ENCODE results near the gene TCTA. TPM values are rescaled to one million over a fixed set of nuclear protein-coding genes. Genes with fewer than 3 reads are reported as not detected.

TCTA gene
- total and polyA plus RNA-seq, 2 donors (not counting 1 experiment from before 2014, with no cell fraction given) = 46.4 to 55.9 TPM

- no peak overlapping the region for H3K27ac Mint-ChIP-seq
- POLR2A ChIA-PET = no interaction called here
- Histone ChIP-seq H3K9ac (ENCODE audit: low read length) (no peak overlapping the region), H3K79me2 (ENCODE audit: control insufficient read depth, insufficient read depth, low read length) (peaks cover 99% of the 10 kb centered on the region), H3K4me3 (ENCODE audit: control extremely low read depth in 1 of 5, extremely low read depth in 1 of 5, insufficient read depth in 1 of 5, low read depth in 2 of 5, low read length in 4 of 5) (no peak overlapping the region), H3K27ac (ENCODE audit: low read length in 2 of 2) (no peak overlapping the region), H3K27me3 (replicated peaks in 1 of 4; ENCODE audit: control extremely low read depth in 1 of 4, control insufficient read depth in 3 of 4, insufficient read depth in 4 of 4, low read length in 3 of 4) (no peaks in the 10 kb centered on the region), H3K4me2 (replicated peaks; ENCODE audit: low read depth, low read length, poor library complexity, severe bottlenecking) (no peak overlapping the region), H2AFZ (ENCODE audit: insufficient read depth, low read depth, low read length, poor library complexity, severe bottlenecking) (no peak overlapping the region), H3K9me3 (ENCODE audit: control extremely low read depth in 1 of 3, control insufficient read depth in 2 of 3, insufficient read depth in 1 of 3, low read length in 2 of 3) (peaks cover 0 to 1% (median 0%) of the 10 kb centered on the region in 3 donors), H3K4me1 (ENCODE audit: control insufficient read depth in 2 of 2, insufficient read depth in 2 of 2, low read length in 2 of 2) (peaks cover 0 to 1% of the 10 kb centered on the region in 2 donors), H3K36me3 (replicated peaks in 1 of 2; ENCODE audit: control extremely low read depth in 1 of 2, control insufficient read depth in 1 of 2, extremely low read depth in 1 of 2, insufficient read depth in 2 of 2, low read length in 1 of 2) (peaks cover 2 to 66% of the 10 kb centered on the region in 2 experiments), H4K20me1 (ENCODE audit: control insufficient read depth, insufficient read depth, low read length, poor library complexity, severe bottlenecking) (peaks cover 86% of the 10 kb centered on the region)
- H3K4me3 Mint-ChIP-seq = no peak overlapping the region
- CTCF ChIA-PET = no interaction called here
- H3K27me3 Mint-ChIP-seq = no peaks in the 10 kb centered on the region
- ATAC-seq (ENCODE audit: low read depth) (no peak), DNase-seq (no peak)
- peaks cover 17% of the 10 kb centered on the region for H3K4me1 Mint-ChIP-seq
- H3K9me3 Mint-ChIP-seq (ENCODE audit: insufficient read depth) = no peaks in the 10 kb centered on the region
- intact Hi-C loops (cut with micrococcal nuclease) = no loop called here
- TF ChIP-seq EZH2 (IDR thresholded peaks at IDR 0.05; ENCODE audit: borderline replicate concordance, insufficient read depth, low read depth, low read length, poor library complexity, severe bottlenecking) (no peak), CTCF (IDR thresholded peaks at IDR 0.05) (no peak)
Observed at GRCh38 chr3:49371946-49372345, 40.3 kb upstream of the TCTA start.

GRCh38 chr3:49377483-49377882, 34.7 kb upstream of the TCTA start:
- Histone ChIP-seq H3K27me3 (replicated peaks in 1 of 4; ENCODE audit: control extremely low read depth in 1 of 4, control insufficient read depth in 3 of 4, insufficient read depth in 4 of 4, low read length in 3 of 4) (no peaks in the 10 kb centered on the region), H3K9ac (ENCODE audit: low read length) (no peak overlapping the region), H3K4me3 (ENCODE audit: control extremely low read depth in 1 of 5, extremely low read depth in 1 of 5, insufficient read depth in 1 of 5, low read depth in 2 of 5, low read length in 4 of 5) (no peak overlapping the region), H3K4me2 (replicated peaks; ENCODE audit: low read depth, low read length, poor library complexity, severe bottlenecking) (no peak overlapping the region), H3K9me3 (ENCODE audit: control extremely low read depth in 1 of 3, control insufficient read depth in 2 of 3, insufficient read depth in 1 of 3, low read length in 2 of 3) (peaks cover 0 to 19% (median 0%) of the 10 kb centered on the region in 3 donors), H3K79me2 (ENCODE audit: control insufficient read depth, insufficient read depth, low read length) (peaks cover 99% of the 10 kb centered on the region), H3K4me1 (ENCODE audit: control insufficient read depth in 2 of 2, insufficient read depth in 2 of 2, low read length in 2 of 2) (peaks cover 15 to 20% of the 10 kb centered on the region in 2 donors), H3K27ac (ENCODE audit: low read length in 2 of 2) (peak overlapping the region in 1 of 2 donors; percentile 59), H4K20me1 (ENCODE audit: control insufficient read depth, insufficient read depth, low read length, poor library complexity, severe bottlenecking) (peaks cover 99% of the 10 kb centered on the region), H3K36me3 (replicated peaks in 1 of 2; ENCODE audit: control extremely low read depth in 1 of 2, control insufficient read depth in 1 of 2, extremely low read depth in 1 of 2, insufficient read depth in 2 of 2, low read length in 1 of 2) (peaks cover 2 to 28% of the 10 kb centered on the region in 2 experiments), H2AFZ (ENCODE audit: insufficient read depth, low read depth, low read length, poor library complexity, severe bottlenecking) (no peak overlapping the region)
- intact Hi-C loops (cut with micrococcal nuclease) = no loop called here
- WGBS (ENCODE audit: insufficient coverage) = 100% methylated on average over 1 of the region's 1 CpG
- Mint-ChIP-seq H3K4me1 (peaks cover 38% of the 10 kb centered on the region), H3K27ac (no peak overlapping the region), H3K27me3 (no peaks in the 10 kb centered on the region), H3K4me3 (no peak overlapping the region), H3K9me3 (ENCODE audit: insufficient read depth) (no peaks in the 10 kb centered on the region)
- DNase-seq (peak; percentile 27), ATAC-seq (ENCODE audit: low read depth) (peak; percentile 54)
- ChIA-PET POLR2A (interaction anchor here (0.7 kb wide), 1 partner anchor 11 kb away, joined by 3 read pairs; no protein-coding TSS in a partner anchor), CTCF (interaction anchor here (1.1 to 1.4 kb wide), 2 partner anchors 37 to 72 kb away, joined by 3 to 4 read pairs; no protein-coding TSS in a partner anchor)
- TF ChIP-seq CTCF (IDR thresholded peaks at IDR 0.05) = no peak

Data from B cell (primary cell).